GM21515 (cell line): Measurements from ENCODE around the gene TXNDC11.

Experiments
- ATAC-seq: cut with Tn5 transposase; IDR thresholded peaks from one replicate; pipeline ENCODE4 v1.9.1; 2021; ENCODE audit not compliant: unreplicated experiment

TXNDC11 gene

GRCh38 chr16:11722468-11722808 lies 20.2 kb downstream of the TXNDC11 start:
- no peak for ATAC-seq

DNA sequence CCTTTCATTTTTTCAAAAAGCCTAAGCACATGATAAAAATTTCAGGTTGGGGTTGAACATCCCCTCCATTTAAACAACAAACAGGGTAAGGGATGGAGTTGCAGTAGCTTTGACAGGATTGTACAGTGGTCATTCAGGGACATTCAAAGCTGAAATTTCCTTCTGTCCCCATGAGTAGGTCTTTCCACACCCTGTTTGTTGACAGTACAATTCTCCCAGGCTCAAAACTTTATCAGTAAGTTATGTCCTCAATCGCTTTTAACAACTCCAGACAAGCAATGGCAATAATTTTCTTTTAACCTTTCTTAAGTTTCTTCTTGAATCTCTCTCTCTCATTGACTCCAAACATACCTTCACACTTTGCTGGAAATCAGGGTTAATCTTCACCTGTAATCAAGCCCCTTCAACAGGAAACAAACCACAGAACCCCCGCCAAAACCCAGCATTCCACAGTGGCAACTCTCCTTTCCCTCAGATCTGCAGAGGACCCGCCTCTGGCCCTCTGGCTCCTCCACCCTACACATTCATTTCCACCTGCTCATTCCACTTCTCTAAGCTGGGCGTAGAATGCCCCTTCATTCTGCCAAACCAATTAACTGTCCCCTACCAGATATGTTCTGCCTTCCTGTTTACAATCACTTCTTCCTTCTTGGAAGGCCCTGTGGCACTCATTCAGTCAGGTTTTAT lies 20.7 kb downstream of the TXNDC11 start:
- no peak for ATAC-seq

DNA sequence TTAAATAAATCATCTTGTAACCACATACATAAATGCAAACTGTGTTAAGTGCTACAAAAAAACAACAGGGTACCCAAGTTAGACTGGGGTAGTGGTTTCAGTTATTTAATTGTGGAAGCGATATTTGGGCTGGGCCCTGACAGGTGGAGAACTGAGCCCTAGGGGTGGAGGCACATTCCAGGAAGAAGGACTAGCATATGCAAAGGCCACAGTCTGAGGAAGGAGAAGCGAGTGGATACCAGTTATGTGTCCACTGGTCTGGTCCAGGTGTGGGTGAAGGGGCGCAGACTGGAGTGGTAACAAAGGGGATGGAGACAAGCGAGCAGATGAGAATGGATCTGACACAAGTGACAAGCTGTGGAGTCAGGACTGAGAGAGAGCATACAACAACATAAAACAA lies 22.9 kb downstream of the TXNDC11 start:
- no peak for ATAC-seq

GRCh38 chr16:11719171-11719570 lies 23.5 kb downstream of the TXNDC11 start:
- ATAC-seq: no peak

DNA sequence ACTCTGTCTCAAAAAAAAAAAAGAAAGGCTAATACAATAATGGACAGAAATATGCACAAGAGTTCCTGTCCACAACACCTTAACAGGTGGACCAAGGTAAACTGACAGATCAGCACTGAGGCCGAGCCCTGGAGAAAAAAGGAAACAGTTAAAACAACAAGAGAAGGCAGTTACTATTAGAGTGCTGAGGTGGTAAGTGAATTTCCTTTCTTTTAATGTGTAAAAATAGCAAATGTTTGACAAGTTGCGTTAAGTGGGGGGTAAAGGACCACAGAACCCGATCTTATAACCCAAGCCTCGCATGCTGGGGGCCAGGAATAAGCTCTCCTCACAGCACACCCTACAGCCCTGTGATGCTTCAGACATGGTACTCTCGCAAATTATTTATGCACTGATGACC lies 24.8 kb downstream of the TXNDC11 start:
- ATAC-seq: no peak

DNA sequence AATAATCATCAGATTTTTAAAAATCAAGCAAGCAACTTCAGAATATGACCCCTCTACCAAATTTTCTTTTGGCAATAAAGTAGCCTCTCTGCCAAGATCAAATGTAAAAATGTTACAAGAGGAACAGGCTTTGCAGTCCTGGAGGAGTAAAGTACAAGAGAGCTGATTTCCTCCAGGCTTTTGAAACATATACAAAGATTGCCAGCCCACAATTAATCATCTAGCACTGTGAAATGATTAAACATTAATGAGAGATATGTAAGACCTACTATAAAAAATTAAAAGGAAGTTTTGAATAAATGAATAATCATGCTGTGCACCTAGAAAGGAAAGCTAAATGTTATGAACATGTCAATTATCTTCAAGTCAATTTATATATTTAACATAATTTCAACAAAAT lies 26.3 kb downstream of the TXNDC11 start:
- ATAC-seq: no peak

DNA sequence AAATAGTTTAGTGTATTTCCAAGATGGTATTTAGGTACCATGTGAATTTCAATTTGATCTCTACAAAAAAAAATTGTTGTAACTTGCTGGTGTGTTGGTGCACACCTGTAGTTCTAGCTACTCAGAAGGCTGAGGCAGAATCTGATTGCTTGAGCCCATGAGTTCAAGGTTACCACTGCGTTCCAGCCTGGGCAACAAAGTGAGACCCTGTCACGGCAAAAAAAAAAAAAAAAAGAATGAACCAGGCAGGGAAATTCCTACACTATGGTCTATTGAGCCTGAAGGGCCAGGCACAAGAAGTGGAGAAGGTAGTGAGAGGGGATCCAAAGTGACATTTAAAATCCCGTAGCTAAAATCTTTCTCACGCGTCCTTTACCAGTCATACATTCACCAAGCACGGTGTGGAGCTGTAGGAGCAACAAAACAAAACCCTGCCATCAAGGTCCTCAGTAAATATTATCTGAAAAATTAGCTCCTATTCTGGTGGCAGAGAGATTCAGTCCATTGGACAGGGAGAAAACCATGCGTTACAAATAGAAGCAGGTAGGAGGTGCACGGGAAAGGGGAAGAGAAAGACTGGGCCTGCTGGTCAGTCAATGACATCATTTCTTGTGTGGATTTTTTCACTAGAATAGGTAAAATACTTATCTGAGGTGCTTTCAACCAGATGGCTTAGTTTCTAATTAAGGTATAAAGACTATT lies 27.3 kb downstream of the TXNDC11 start:
- ATAC-seq: no peak

- no peak for ATAC-seq
These were observed 30.5 kb downstream of the TXNDC11 start for GRCh38 chr16:11712122-11712521.

- no peak for ATAC-seq
These were observed 31.0 kb downstream of the TXNDC11 start for GRCh38 chr16:11711662-11712061.

DNA sequence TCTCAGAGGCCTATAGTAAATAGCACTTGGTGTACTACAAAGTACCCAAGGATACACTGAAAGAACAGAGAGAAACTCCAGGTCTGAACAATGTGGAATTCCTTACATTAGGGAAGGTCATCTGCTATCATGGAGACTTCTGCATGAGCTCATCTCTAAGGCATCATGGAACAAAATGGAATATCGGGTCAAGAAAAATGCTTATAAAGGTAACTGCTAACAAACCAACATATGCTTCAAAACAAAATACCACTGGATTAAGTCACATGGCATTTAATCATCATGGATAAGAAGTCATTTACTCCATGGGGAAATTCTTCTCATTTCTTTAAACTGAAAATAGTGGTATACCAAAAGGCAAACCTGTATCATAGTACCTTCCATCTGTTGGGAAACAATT lies 34.2 kb downstream of the TXNDC11 start:
- no peak for ATAC-seq

DNA sequence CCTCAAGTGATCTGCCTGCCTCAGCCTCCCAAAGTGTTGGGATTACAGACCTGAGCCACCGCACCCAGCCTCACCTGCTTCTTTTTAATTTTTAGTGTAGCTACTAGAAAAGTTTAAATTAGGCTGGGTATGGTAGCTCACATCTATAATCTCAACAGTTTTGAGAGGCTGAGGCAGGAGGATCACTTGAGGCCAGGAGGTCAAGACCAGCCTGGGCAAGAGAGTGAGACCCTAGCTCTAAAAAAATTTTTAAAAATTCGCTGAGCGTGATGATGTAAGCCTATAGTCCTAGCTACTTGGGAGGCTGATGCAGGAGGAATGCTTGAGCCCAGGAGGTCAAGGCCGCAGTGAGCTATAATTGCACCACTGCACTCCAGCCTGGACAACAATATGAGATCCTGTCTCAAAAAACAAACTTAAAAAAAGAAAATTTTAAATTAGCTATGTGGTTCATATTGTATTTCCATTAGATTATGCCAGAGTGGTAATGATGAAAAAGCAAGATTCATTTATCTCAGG lies 34.9 kb downstream of the TXNDC11 start:
- no peak for ATAC-seq

DNA sequence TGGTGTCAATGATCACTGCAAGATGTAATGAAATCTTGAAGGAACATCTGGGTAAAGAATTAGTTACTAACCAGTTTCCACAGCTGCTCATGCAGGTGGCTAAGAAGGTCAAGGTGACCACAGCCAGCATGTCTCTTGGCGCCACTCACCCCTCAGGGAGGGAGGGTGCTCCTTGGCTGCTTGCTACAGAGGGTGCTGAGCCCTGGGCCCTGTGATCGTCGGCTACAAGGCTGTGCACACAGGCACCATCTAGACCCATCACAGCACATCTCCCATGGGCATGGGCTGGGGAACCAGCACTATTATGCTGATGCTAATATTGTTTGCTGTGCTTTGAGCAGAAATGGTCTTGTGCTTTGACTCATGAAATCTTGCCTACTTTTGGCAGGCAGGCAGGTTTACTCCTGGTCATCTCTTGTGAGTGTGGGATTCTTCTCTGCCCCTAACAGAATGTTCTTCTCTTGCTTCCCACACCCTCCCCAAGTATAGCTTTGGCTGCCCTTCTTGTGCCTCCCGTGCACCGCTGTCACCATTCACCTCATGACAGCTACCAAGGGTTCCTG lies 36.4 kb downstream of the TXNDC11 start:
- no peak for ATAC-seq

- no peak for ATAC-seq
These were observed 37.2 kb downstream of the TXNDC11 start for GRCh38 chr16:11705311-11706025.

- ATAC-seq: no peak
These were observed 42.2 kb downstream of the TXNDC11 start for GRCh38 chr16:11700264-11701029.

DNA sequence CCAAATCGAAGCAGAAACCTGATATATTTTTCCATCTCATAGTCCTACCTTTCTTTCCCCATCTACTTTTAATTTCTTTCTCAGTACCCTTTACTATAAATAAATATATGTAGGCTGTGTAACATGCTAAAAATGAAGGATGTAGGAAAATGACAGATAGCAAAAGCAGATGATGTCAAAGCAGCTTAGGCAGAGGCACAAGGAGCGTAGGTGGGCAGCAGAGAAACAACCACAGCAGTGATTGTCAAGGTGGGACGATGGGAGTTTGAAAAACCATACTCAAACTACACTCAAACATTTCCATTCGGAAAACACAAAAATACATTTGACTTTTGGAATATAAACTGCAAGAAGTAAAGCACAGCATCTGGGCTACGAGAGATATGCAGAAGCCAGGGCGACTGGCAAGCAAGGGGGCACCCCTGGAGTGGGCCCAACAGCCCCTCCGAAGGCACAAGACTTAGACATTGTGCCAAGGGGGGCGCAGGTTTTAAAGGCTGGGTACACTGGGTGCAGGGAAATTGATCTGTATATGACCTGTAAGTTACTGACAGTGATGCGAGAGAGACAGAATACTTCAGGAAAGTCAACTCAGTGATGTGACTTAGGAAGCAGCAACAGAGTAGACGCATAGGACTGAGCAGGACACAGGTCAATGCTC lies 43.3 kb downstream of the TXNDC11 start:
- ATAC-seq: no peak

DNA sequence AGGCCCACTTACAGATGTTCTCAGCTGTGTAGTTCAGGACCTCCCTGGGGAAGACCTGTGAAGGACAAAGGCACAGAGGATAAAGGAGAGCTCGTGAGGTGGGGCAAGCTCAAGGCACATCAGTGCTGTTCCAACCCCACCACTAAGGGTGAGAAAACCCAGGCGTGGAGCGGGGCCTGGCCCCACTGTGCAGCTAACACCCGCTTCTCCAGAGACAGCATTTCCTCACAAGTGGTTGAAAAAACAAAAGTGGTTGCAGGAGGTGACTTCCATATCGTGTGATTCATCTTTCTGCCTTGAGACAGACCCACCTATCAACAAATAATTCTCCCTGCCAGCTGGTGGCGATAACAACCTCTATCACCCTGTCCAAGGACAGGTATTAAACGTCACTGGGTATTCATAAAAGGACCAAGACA lies 44.4 kb downstream of the TXNDC11 start:
- ATAC-seq: no peak

GRCh38 chr16:11697319-11697718 lies 45.3 kb downstream of the TXNDC11 start:
- no peak for ATAC-seq

- ATAC-seq: no peak
These were observed 46.2 kb downstream of the TXNDC11 start for GRCh38 chr16:11696266-11697012.

DNA sequence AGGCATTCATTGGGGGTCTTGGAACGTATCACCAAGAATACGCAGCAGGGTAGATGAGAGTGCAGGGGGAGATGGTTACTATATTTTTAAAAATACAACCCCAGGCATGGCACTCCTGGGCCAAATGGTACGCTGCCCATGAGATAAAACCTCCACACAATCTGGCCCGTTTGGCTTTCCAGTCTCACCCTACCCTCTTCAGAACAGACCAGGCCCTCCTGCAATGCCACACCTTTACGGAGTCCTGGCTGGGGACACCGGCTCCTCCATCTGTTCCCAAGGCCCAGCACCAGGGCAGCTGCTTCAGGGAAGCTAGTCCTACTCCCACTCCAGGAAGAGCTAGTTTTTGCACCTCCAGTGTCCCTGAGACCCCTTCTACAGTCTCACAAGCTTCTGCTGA lies 50.0 kb downstream of the TXNDC11 start:
- ATAC-seq: no peak

GRCh38 chr16:11692171-11692570 lies 50.5 kb downstream of the TXNDC11 start:
- ATAC-seq: no peak
